ENCODE data around the gene SNAPC3.
A peak's percentile ranks its signal among the peaks of the same experiment; 100 is the strongest.
"Not testable (repeated sequence)": the region's sequence is repeated elsewhere in the genome, so short reads cannot be mapped to it uniquely, and the experiment has no call there.

SNAPC3 gene

DNA sequence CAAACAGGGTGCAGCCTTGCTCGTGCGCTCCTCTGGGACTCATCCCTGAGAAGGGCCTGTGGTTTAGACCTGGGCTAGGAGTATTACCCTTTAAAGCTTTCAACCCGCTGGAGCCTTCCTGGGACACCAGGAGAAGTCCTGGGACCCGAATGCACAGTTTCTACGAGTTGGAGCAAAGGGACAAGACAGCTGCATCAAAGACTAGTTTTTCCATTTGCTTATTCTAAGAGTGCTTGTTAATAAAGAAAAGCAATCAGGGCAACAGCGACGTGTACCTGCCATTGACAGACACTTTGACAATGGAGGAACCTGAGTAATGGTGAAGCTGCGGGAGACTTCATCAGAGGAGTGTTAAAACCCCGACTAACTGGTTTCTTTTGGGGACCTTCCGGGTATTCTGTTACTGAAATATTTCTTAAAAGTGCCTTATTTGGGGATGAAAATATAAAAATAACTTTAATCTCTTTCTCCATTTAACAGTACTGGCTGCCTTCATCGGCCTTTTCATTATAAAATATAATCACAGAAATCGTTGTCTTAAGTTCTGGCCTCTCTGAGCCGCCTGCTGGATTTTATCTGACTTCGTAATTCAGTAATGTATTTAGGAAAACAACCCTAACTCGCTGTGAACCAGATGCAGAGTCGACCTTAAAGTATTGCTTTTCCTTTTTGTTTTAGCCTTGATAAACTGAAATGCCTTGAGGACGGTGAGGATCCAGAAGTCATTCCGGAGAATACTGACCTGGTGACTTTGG lies 732 bp downstream of the SNAPC3 start:
- peak; percentile 15 for DNase-seq (ENCODE audit: low spot score)

DNA sequence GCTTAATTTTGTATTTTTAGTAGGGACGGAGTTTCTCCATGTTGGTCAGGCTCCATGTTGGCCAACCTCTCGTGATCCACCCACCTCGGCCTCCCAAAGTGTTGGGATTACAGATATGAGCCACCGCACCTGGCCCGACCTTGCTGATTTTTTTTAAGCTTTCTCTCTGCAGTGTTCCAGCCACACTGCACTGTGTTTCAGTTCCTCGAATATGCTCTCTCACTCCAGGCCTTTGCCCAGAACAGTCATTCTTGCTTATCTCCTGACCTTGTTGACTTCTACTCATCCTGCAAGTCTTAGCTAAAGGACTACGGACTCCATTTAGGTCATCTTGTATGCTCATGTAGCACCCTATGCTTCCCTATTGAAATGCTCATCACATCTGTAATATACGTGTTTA lies 3.3 kb downstream of the SNAPC3 start:
- no peak for DNase-seq (ENCODE audit: low spot score)

DNA sequence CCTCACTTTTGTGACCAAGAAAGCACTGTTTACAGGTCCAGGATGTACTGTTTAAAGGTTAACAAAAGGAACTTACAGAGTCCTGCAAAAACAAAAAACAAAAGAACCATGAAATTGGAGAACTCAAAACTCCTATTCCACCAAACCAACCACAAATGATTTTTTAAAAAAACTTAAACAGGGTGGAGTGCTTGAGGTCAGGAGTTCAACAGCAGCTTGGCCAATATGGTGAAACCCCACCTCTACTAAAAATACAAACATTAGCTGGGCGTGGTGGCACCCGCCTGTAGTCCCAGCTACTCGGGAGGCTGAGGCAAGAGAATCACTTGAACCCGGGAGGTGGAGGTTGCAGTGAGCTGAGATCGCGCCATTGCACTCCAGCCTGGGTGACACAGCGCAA lies 5.0 kb downstream of the SNAPC3 start:
- DNase-seq (ENCODE audit: low spot score), result not testable (repeated sequence)

DNA sequence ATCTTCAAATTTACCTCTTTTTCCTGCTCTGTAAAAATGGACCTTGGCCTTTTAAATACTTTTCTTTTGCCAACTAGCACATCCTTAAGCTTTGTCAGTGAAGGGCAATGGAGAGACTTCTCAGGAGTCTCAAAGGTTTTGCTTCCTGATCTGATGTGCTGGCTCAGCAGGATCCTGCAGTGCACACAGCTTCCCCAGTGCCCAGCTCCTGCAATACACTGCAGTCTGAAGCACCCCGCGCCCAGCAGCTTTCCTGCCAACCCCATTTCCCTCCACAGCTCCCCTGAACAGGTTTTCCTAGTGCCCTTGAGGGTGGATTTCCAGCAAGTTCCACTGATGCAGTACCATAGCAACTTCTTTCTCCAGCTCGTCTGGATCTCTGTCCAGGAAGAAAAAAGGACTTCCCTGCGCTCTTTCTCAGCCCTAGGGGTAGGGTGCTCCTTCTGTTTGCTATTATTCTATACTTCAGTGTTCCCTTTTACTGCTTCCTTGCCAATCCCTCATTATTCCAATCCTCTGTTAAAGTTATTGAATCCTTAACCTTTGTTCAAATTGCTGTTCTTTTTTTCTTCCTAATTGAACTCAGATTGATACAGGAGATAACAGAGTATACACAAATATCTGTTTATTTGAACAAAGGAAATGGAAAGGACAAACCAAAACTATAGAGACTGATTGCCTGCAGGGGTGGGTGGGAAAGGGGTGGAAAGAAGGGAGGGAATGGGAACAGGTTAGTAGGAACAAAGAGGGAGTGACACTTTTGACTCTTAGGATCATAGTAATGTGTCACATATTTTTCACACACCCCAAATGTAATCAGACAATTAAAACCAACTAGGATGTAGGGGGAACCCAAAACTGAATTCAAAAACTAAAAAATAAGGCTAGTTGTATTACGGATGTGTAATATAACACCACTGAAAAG lies 8.5 kb downstream of the SNAPC3 start:
- DNase-seq (ENCODE audit: low spot score), result no peak

DNA sequence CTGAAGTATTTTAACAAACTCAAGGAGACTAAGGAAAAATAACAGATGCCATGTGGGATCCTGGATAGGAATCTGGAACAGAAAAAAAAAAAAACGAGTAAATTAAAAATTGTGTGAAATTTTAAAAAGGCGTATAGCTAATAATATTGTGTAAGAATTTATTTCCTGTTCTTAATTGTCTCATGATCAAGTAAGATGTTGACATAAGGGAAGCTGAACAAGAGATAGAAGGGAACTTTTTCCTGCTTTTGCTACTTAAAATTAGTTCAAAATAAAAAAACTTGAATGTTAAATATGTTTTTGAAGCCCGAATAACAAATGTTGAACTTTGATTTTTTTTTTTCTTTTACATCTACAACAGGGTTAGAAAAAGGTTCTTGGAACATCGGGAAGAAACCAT lies 10.5 kb downstream of the SNAPC3 start:
- no peak for DNase-seq (ENCODE audit: low spot score)

- no peak for DNase-seq (ENCODE audit: low spot score)
Observed at GRCh38 chr9:15433661-15434060, 11.0 kb downstream of the SNAPC3 start.

GRCh38 chr9:15438891-15439290 lies 16.2 kb downstream of the SNAPC3 start:
- no peak for DNase-seq (ENCODE audit: low spot score)

- not testable (repeated sequence) for DNase-seq (ENCODE audit: low spot score)
Observed at GRCh38 chr9:15441841-15442240, 19.2 kb downstream of the SNAPC3 start.

DNA sequence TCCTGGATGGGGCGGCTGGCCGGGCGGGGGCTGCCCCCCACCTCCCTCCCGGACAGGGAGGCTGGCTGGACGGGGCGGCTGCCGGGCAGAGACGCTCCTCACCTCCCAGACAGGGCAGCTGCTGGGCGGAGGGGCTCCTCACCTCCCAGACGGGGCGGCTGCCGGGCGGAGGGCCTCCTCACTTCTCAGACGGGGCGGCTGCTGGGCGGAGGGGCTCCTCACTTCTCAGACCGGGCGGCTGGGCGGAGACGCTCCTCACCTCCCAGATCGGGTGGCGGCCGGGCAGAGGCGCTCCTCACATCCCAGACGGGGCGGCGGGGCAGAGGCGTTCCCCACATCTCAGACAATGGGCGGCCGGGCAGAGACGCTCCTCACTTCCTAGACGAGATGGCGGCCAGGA lies 19.6 kb downstream of the SNAPC3 start:
- not testable (repeated sequence) for DNase-seq (ENCODE audit: low spot score)

GRCh38 chr9:15444141-15444540 lies 21.5 kb downstream of the SNAPC3 start:
- no peak for DNase-seq (ENCODE audit: low spot score)

DNA sequence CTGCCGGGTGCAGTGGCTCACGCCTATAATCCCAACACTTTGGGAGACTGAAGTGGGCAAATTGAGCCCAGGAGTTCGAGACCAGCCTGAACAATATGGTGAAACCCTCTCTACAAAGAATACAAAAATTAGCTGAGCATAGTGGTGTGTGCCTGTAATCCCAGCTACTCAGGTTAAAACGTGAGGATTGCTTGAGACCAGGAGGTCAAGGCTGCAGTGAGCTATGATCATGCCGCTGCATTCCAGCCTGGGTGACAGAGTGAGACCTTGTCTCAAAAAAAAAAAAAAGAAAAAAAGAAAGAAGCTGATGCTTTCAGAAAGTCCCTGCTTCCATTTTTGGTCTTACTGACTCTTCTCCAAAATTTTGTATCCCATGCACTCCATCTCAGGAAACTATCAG lies 31.3 kb downstream of the SNAPC3 start:
- no peak for DNase-seq (ENCODE audit: low spot score)

GRCh38 chr9:15461056-15461455 lies 38.4 kb downstream of the SNAPC3 start:
- no peak for DNase-seq (ENCODE audit: low spot score)

- DNase-seq (ENCODE audit: low spot score), result no peak
Observed at GRCh38 chr9:15461601-15462000, 38.9 kb downstream of the SNAPC3 start.

GRCh38 chr9:15468145-15468544 lies 45.5 kb downstream of the SNAPC3 start:
- no peak for DNase-seq (ENCODE audit: low spot score)

DNA sequence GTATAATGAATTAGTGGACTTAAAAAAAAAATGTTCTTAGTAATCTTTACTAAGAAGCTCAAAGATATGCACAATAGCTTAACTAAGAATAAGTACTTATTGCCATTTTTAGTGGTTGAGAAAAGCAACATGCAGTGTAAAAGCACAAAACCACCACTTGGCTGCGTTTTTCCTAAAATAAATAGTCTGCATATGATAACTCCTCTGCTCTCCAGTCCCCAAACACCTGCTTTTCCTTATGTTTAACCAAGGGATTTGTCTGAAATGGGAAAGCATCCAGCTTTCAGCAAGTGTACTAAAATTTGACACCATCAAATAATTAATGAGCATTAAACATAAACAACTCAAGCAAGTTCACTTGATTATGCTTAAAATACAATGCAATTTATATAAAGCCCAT lies 46.7 kb downstream of the SNAPC3 start:
- DNase-seq (ENCODE audit: low spot score), result no peak

DNA sequence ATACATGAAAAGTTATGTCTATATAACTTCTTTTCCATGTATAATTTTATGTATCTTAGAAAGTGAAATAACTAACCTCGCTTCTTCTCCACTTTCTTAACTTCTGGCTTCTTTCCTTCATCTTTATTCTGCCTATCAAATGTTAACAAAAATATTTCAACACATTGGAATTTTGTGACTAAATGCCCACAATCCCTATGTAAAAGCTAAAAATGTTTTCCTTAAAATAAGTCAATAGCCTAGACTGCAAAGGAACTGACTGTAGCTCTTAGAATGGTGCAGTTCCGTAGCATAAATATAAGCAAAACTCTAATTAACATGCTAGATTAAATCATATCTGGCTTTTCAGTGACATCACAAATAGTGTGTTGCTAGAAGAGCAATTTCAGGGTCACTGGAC lies 47.2 kb downstream of the SNAPC3 start:
- no peak for DNase-seq (ENCODE audit: low spot score)

GRCh38 chr9:15475923-15476536 lies 53.4 kb downstream of the SNAPC3 start:
- no peak for DNase-seq (ENCODE audit: low spot score)

DNA sequence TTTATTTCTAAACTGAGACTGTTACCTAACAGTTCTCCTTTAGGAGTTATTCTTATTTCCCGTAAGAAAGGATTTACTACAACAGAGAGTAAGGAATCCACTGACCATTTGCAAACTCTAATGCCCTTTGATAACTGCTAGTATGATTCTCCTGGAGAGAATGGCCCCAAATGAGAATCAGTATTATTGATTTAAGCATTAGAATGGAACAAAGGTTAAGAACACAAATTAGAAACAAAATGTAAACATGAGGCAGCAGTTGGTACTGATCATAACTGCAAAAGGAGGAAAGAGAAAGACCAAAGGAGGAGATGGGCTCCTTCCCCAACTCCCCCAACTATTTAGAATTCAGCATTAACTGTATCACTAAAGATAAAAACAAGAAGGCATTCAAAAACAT lies 57.4 kb downstream of the SNAPC3 start:
- DNase-seq (ENCODE audit: low spot score), result no peak

- DNase-seq (ENCODE audit: low spot score), result no peak
Observed at GRCh38 chr9:15482146-15482545, 59.5 kb downstream of the SNAPC3 start.

DNA sequence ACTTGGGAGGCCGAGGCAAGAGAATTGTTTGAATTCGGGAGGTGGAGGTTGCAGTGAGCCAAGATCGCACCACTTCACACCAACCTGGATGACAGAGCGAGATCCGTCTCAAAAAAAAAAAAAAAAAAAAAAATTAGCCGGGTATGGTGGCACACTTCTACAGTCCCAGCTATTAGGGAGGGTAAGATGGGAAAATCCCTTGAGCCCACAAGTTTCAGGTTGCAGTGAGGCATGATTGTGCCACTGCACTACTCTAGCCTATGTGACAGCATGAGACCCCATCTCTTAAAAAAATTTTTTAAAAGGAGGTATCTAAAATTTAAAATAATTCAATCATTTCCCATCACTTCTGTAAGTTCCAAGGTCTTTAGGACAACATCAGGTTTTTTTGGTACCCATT lies 62.1 kb downstream of the SNAPC3 start:
- DNase-seq (ENCODE audit: low spot score), result no peak

DNA sequence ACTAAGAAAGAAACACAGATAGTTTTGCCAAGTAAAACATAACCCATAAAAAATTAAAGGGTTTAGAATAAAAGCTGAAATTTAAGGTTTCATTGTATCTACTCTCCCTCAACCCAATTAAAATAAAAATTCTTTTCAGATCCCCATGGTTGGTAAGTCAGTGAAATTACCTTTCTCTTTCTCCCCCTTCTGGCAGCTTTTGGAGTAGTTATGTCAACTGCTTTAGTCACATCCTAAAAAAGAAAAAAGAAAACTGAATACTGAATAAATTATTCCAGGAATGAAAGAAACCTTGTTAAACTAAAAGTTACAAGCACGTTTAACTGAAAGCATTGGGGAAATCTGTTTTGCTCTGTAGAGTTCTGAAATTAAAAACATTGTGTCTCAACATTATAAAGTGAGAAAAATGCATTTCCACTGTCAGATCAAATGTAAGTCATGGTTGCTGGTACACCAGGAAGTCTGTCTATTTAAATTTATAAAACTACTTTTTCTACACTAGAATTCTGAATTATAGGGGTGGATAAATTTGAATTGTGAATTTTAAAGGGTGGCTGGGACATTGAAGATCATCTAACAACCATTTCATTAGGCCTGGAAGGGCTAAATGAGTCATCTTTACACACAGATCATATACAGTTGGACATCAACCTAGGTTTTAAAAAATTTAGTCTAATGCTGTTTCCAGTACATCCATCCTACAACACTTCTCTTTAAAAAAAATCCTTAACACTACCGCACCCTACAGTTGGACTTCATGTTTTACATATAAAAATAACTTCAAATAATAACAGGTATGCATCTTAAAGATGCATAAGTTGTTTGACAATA lies 63.4 kb downstream of the SNAPC3 start:
- no peak for DNase-seq (ENCODE audit: low spot score)

GRCh38 chr9:15491950-15492349 lies 69.3 kb downstream of the SNAPC3 start:
- DNase-seq (ENCODE audit: low spot score), result no peak

All from putamen (tissue), 1 donor.